OCI-LY1 (cell line): ENCODE data around the gene PCBP4.

Experiments
- H2AFZ ChIP-seq: fragments of 200-600 bp; sonication (generic), shearing (Covaris generic); 2 replicates; pipeline ENCODE4 v1.6.0; 2014; ENCODE audit warnings: antibody characterized with exemption, mild to moderate bottlenecking, low read length
- H3F3A ChIP-seq: fragments of 200-600 bp; sonication (generic), shearing (Covaris generic); 2 replicates; pipeline ENCODE4 v1.6.0; 2014; ENCODE audit warnings: mild to moderate bottlenecking, antibody characterized with exemption, low read length, moderate library complexity; ENCODE audit not compliant: insufficient read depth
- H3K27ac ChIP-seq: fragments of 200-600 bp; sonication (generic); 2 replicates; pipeline ENCODE4 v1.5.1; 2014; ENCODE audit warnings: low read length, mixed run types, mild to moderate bottlenecking, low read depth; ENCODE audit not compliant: poor library complexity, severe bottlenecking
- H3K27me3 ChIP-seq: fragments of 200-600 bp; sonication (generic); 2 replicates; pipeline ENCODE4 v1.6.0; 2014; ENCODE audit warnings: antibody characterized with exemption, mild to moderate bottlenecking, low read length, moderate library complexity; ENCODE audit not compliant: insufficient read depth
- H3K36me3 ChIP-seq: fragments of 200-600 bp; sonication (generic); 2 replicates; pipeline ENCODE4 v1.6.1; 2014; ENCODE audit warnings: mild to moderate bottlenecking, antibody characterized with exemption, low read length, moderate library complexity, mixed read lengths; ENCODE audit not compliant: insufficient read depth
- H3K4me1 ChIP-seq: fragments of 200-600 bp; sonication (generic); 2 replicates; pipeline ENCODE4 v1.5.1; 2014; ENCODE audit warnings: mild to moderate bottlenecking, low read length, moderate library complexity; ENCODE audit not compliant: insufficient read depth, severe bottlenecking
- H3K4me2 ChIP-seq: fragments of 200-600 bp; sonication (generic), shearing (Covaris generic); 2 replicates; pipeline ENCODE4 v1.6.1; 2014; ENCODE audit warnings: low read length
- H3K4me3 ChIP-seq: fragments of 200-600 bp; sonication (generic); 2 replicates; pipeline ENCODE4 v1.5.1; 2014; ENCODE audit warnings: low read length, low read depth, mild to moderate bottlenecking, mixed read lengths; ENCODE audit not compliant: poor library complexity, severe bottlenecking
- H3K79me2 ChIP-seq: fragments of 200-600 bp; shearing (Covaris generic); 2 replicates; pipeline ENCODE4 v1.6.1; 2016; ENCODE audit warnings: mixed run types, low read length, mixed read lengths; ENCODE audit not compliant: insufficient read depth
- H3K9ac ChIP-seq: fragments of 200-600 bp; sonication (generic), shearing (Covaris generic); 2 replicates; pipeline ENCODE4 v1.6.1; 2014; ENCODE audit warnings: mild to moderate bottlenecking, low read length, mixed read lengths
- H3K9me2 ChIP-seq: fragments of 200-600 bp; sonication (generic), shearing (Covaris generic); 2 replicates; pipeline ENCODE4 v1.6.1; 2014; ENCODE audit warnings: low read depth, mild to moderate bottlenecking, low read length, mixed read lengths
- H3K9me3 ChIP-seq: fragments of 200-600 bp; shearing (Covaris generic); 2 replicates; pipeline ENCODE4 v1.6.1; 2014; ENCODE audit warnings: low read length, mixed read lengths
- H4K20me1 ChIP-seq: fragments of 200-600 bp; sonication (generic), shearing (Covaris generic); 2 replicates; pipeline ENCODE4 v1.6.0; 2016; ENCODE audit warnings: mild to moderate bottlenecking, low read length; ENCODE audit not compliant: insufficient read depth
- EZH2 ChIP-seq: fragments of 200-600 bp; sonication (generic), shearing (Covaris generic); IDR thresholded peaks from 2 replicates; pipeline ENCODE4 v1.8.0; 2017; ENCODE audit warnings: borderline replicate concordance, mixed run types, mild to moderate bottlenecking, antibody characterized with exemption, low read length, moderate library complexity, mixed read lengths
- TF ChIP-seq, protein P1 (sequence below): fragments of 200-600 bp; sonication (generic), shearing (Covaris generic); IDR thresholded peaks from 2 replicates; pipeline ENCODE4 v1.5.1; 2017; ENCODE audit warnings: mild to moderate bottlenecking, antibody characterized with exemption, low read length, moderate library complexity, mixed read lengths

The PCBP4 gene

DNA sequence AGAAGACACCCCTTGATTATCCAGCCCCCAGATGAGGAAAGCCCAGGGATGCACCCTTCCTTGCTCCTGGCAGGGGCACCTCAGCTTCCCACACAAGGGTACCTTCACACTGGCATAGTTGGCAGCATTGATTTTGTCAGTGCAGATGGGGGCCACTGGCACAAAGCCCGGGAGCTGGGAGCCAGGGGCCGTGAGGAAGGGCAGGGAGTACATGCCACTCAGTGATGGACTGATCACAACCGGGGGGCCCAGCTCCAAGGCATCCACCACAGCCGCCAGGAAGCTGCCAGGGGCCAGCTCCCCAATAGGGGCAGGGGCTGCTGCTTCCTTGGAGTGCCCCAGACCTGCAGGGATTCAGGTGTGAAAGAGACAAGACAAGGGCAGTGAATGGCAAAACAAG is 2.6 kb upstream of the PCBP4 start:
- Histone ChIP-seq H2AFZ (no peak overlapping the region), H3K4me1 (peaks cover 21% of the 10 kb centered on the region), H3K4me3 (no peak overlapping the region), H3K9me2 (no peaks in the 10 kb centered on the region), H3K36me3 (peaks cover 26% of the 10 kb centered on the region), H3K27me3 (no peaks in the 10 kb centered on the region), H3F3A (no peaks in the 10 kb centered on the region), H4K20me1 (no peaks in the 10 kb centered on the region), H3K9me3 (no peaks in the 10 kb centered on the region), H3K27ac (no peak overlapping the region), H3K79me2 (no peaks in the 10 kb centered on the region), H3K4me2 (no peak overlapping the region), H3K9ac (no peak overlapping the region)
- no peak for TF ChIP-seq EZH2
- TF ChIP-seq, protein P1, sequence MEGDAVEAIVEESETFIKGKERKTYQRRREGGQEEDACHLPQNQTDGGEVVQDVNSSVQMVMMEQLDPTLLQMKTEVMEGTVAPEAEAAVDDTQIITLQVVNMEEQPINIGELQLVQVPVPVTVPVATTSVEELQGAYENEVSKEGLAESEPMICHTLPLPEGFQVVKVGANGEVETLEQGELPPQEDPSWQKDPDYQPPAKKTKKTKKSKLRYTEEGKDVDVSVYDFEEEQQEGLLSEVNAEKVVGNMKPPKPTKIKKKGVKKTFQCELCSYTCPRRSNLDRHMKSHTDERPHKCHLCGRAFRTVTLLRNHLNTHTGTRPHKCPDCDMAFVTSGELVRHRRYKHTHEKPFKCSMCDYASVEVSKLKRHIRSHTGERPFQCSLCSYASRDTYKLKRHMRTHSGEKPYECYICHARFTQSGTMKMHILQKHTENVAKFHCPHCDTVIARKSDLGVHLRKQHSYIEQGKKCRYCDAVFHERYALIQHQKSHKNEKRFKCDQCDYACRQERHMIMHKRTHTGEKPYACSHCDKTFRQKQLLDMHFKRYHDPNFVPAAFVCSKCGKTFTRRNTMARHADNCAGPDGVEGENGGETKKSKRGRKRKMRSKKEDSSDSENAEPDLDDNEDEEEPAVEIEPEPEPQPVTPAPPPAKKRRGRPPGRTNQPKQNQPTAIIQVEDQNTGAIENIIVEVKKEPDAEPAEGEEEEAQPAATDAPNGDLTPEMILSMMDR = no peak

DNA sequence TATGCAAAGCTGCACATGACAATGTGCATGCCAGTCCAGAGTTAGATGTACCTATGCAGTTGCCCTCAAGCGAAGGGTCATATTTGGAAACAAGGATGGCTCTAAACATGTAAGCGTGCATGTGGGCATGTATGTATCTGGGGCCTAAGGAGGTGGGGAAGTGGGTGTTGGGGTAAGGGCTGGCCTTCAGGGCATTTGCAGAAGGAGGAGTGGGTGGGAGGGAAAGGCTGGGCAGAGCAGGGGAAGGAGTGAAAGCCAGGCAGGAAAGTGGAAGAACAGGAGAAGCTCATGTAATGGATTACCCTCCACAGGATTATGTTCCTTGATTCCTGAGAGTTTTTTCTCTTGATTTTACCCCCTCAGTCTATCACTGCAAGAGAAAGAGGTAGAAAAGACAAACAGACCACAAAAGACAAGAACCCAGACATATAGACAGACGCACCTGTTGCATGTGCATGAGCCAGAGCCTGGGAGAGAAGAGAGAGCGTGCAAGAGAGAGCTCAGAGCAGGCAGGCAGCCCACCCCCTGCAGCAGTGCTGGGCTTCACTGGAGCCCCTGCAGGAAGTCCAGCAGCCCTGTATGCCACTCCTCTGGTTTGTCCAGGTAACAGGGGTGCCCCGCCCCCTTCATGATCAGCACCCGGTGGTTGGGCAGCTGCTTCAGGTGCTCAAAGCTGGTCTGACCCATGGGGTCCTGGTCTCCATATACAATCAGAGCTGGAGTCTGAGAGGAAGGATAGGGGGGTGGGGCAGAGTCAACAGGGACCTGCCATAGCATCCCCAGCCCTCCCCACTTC is 1.8 kb upstream of the PCBP4 start:
- peaks cover 14% of the 10 kb centered on the region for H3K4me1 ChIP-seq
- H3K79me2 ChIP-seq = no peaks in the 10 kb centered on the region
- H3K9me2 ChIP-seq = no peaks in the 10 kb centered on the region
- H3K9ac ChIP-seq = no peak overlapping the region
- no peaks in the 10 kb centered on the region for H3K9me3 ChIP-seq
- H3K27me3 ChIP-seq = no peaks in the 10 kb centered on the region
- no peaks in the 10 kb centered on the region for H4K20me1 ChIP-seq
- no peaks in the 10 kb centered on the region for H3F3A ChIP-seq
- peaks cover 26% of the 10 kb centered on the region for H3K36me3 ChIP-seq
- no peak overlapping the region for H3K4me2 ChIP-seq
- TF ChIP-seq EZH2 = no peak
- TF ChIP-seq, protein P1 = no peak
- H3K27ac ChIP-seq = no peak overlapping the region
- H2AFZ ChIP-seq = no peak overlapping the region
- no peak overlapping the region for H3K4me3 ChIP-seq

DNA sequence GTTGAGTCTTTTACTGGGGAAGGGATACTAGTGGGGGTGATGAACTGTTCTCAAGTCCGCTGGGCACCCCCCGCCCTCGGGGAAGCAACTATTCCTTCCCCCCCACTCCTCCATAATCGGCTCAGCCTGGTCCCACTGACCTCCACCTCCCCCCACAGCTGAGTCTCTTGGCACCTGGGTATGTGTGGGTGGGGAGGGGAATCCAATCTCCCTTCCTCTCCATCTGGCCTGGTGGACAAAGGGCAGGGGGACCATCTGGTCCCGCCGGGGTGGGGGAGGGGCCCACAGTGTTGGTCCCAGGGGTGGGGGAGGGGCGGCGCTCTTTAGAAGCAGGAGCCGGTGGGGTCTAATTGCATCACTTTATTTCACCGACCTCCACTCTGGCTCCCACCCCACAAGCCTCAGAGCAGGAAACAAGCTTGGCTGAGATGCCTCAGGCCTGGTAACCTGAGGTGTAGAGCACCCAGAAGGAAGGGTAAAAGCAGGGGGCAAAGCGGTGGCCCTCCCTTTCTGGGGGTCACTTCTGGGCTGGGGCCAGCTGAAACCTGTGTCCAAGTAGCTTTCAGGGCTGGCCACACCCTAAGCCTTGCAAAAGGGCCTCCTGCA is 1.0 kb upstream of the PCBP4 start:
- Histone ChIP-seq H3K27me3 (no peaks in the 10 kb centered on the region), H3K27ac (no peak overlapping the region), H3K9me3 (no peaks in the 10 kb centered on the region), H3K4me3 (peak overlapping the region; percentile 54), H3K9ac (peak overlapping the region; percentile 47; the same call in 1 of the 2 replicates), H3K4me2 (peak overlapping the region; percentile 78), H3K9me2 (no peaks in the 10 kb centered on the region), H2AFZ (no peak overlapping the region), H3K4me1 (peaks cover 11% of the 10 kb centered on the region), H3F3A (no peaks in the 10 kb centered on the region), H3K79me2 (no peaks in the 10 kb centered on the region), H3K36me3 (peaks cover 26% of the 10 kb centered on the region), H4K20me1 (no peaks in the 10 kb centered on the region)
- TF ChIP-seq EZH2 = no peak
- TF ChIP-seq, protein P1 = no peak
